Transverse colon (tissue), 4 donors: ENCODE measurements around the gene FLVCR1. TPM values are rescaled to one million over a fixed set of nuclear protein-coding genes. Genes with fewer than 3 reads are reported as not detected.
"Not testable (repeated sequence)": the region's sequence is repeated elsewhere in the genome, so short reads cannot be mapped to it uniquely, and the experiment has no call there.

Experiments used
- DNase-seq: peaks from one replicate; pipeline ENCODE4 v3.0.0-alpha.2; 2019
- H3K27ac ChIP-seq, 4 donors: fragments of 200-600 bp; sonication (generic); 2 replicates each; pipeline ENCODE4 v1.5.1; 2016 to 2018; ENCODE audit warnings: inconsistent platforms in 4 of 4
- H3K27me3 ChIP-seq: fragments of 200-600 bp; sonication (generic); 2 replicates; pipeline ENCODE4 v1.5.1; 2017; ENCODE audit warnings: inconsistent platforms
- H3K36me3 ChIP-seq, 4 donors: fragments of 200-600 bp; sonication (generic); 2 replicates each; pipeline ENCODE4 v1.5.1; 2017 to 2019; ENCODE audit warnings: inconsistent platforms in 4 of 4
- H3K4me1 ChIP-seq, 4 donors: fragments of 200-600 bp; sonication (generic); 2 replicates each; pipeline ENCODE4 v1.5.1; 2017 to 2020; ENCODE audit warnings: inconsistent platforms in 4 of 4
- H3K4me3 ChIP-seq, 4 donors: fragments of 200-600 bp; sonication (generic); 1 replicate in 1 of 4; 2 replicates in 3 of 4; pipeline versions ENCODE4 v1.5.1 to v1.6.1; 2017 to 2019; ENCODE audit warnings: inconsistent platforms in 4 of 4
- H3K9me3 ChIP-seq, 2 donors: fragments of 200-600 bp; sonication (generic); 2 replicates each; pipeline ENCODE4 v1.5.1; 2017 to 2019; ENCODE audit warnings: inconsistent platforms in 2 of 2
- EP300 ChIP-seq: sonication (generic); formaldehyde crosslinking; IDR thresholded peaks from one replicate; pipeline ENCODE4 v1.6.1; 2017; ENCODE audit warnings: antibody characterized with exemption, low read depth
- POLR2A ChIP-seq: fragments of 450-650 bp; IDR thresholded peaks from one replicate; pipeline ENCODE4 v1.6.1; 2016; ENCODE audit warnings: antibody characterized with exemption, mild to moderate bottlenecking, moderate library complexity
- POLR2AphosphoS5 ChIP-seq, 3 donors: sonication (generic); formaldehyde crosslinking; IDR thresholded peaks; one replicate each; pipeline ENCODE4 v1.6.1; 2016; ENCODE audit warnings: antibody characterized with exemption in 3 of 3
- WGBS, 2 donors: methylation state at CpG; one replicate each; pipeline ENCODE4 v1.1.5; 2018; ENCODE audit warnings: low coverage in 1 of 2; 5-methylcytosine and 5-hydroxymethylcytosine counted together
- in situ Hi-C, 4 donors: fragments of 200-750 bp; cut with MboI; loops; one replicate each; pipeline versions ENCODE4 v1.15.0 to v1.15.1; 2017; ENCODE audit warnings: low sequenced_read_pairs in 3 of 4, low pct_ligation_motif_present in 1 of 4, low pct_unique_long_range_greater_than_20kb in 1 of 4
- intact Hi-C: fragments of 100-400 bp; cut with DNase I; formaldehyde crosslinking; loops from one replicate; pipeline ENCODE4 v1.15.1; 2023; ENCODE audit warnings: low total_unique reads
- total RNA-seq, 4 donors: library from RNA; depleted of rRNA; stranded (reverse); fragments of >200 nt; gene quantifications; one replicate each; pipeline ENCODE4 v1.1.0, GENCODE V29; 2016
- TF ChIP-seq, protein P1 (sequence below), 5 experiments: fragments of 200-600 bp in 3 of 5; fragments of 450-650 bp in 2 of 5; sonication (generic) in 3 of 5; IDR thresholded peaks; 1 replicate in 2 of 5; 2 replicates in 3 of 5; pipeline ENCODE4 v1.5.1; 2016 to 2017; ENCODE audit warnings: antibody characterized with exemption in 5 of 5, inconsistent platforms in 3 of 5, mild to moderate bottlenecking in 2 of 5, moderate library complexity in 1 of 5

FLVCR1 gene
- total RNA-seq, 4 donors from 2014 or later, result 13.2 to 21.3 (median 17.3) TPM

- WGBS, 2 donors, result 64 to 87% methylated on average over 1 to 3 of the region's 3 CpGs
- no peaks in the 10 kb centered on the region for H3K27me3 ChIP-seq
- no peaks in the 10 kb centered on the region for H3K36me3 ChIP-seq
- H3K27ac ChIP-seq, result no peak overlapping the region
- no peak for TF ChIP-seq POLR2AphosphoS5 (IDR thresholded peaks at IDR 0.05)
- TF ChIP-seq, protein P1, sequence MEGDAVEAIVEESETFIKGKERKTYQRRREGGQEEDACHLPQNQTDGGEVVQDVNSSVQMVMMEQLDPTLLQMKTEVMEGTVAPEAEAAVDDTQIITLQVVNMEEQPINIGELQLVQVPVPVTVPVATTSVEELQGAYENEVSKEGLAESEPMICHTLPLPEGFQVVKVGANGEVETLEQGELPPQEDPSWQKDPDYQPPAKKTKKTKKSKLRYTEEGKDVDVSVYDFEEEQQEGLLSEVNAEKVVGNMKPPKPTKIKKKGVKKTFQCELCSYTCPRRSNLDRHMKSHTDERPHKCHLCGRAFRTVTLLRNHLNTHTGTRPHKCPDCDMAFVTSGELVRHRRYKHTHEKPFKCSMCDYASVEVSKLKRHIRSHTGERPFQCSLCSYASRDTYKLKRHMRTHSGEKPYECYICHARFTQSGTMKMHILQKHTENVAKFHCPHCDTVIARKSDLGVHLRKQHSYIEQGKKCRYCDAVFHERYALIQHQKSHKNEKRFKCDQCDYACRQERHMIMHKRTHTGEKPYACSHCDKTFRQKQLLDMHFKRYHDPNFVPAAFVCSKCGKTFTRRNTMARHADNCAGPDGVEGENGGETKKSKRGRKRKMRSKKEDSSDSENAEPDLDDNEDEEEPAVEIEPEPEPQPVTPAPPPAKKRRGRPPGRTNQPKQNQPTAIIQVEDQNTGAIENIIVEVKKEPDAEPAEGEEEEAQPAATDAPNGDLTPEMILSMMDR (IDR thresholded peaks at IDR 0.05), result no peak
- no peak for TF ChIP-seq EP300
- TF ChIP-seq POLR2A, result no peak
- H3K9me3 ChIP-seq, result no peaks in the 10 kb centered on the region
- intact Hi-C loops (no loop called here), in situ Hi-C loops (no loop called here)
- H3K4me3 ChIP-seq, result no peak overlapping the region
- DNase-seq, result no peak
- H3K4me1 ChIP-seq, result no peaks in the 10 kb centered on the region
These were observed 50.9 kb downstream of the FLVCR1 start for GRCh38 chr1:212908971-212909370.

DNA sequence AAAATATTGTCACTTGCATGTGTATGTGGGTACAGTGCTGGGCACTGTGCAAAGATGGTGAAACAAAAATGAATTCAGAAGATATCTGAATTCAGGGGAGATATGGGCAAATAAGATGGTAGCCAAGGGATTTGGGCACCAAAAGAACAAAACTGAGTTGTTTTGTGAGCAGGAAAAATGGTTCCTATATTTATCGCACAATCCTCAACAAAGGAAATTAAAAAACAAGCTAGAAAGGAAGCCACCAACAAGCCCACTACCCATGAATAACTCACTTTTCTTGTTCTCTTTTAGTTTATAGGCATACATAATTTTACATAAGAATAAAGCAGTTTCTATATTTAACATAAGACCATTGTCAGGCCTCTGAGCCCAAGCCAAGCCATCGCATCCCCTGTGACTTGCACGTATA is 51.6 kb downstream of the FLVCR1 start:
- H3K9me3 ChIP-seq, result no peaks in the 10 kb centered on the region
- TF ChIP-seq, protein P1 (IDR thresholded peaks at IDR 0.05), result no peak
- TF ChIP-seq EP300, result no peak
- TF ChIP-seq POLR2A, result no peak
- TF ChIP-seq POLR2AphosphoS5 (IDR thresholded peaks at IDR 0.05), result no peak
- DNase-seq, result no peak
- H3K27ac ChIP-seq, result no peak overlapping the region
- no peaks in the 10 kb centered on the region for H3K4me1 ChIP-seq
- intact Hi-C loops (no loop called here), in situ Hi-C loops (no loop called here)
- WGBS, 2 donors, result 94 to 95% methylated on average over 2 to 3 of the region's 3 CpGs
- no peak overlapping the region for H3K4me3 ChIP-seq
- H3K36me3 ChIP-seq, result no peaks in the 10 kb centered on the region
- H3K27me3 ChIP-seq, result no peaks in the 10 kb centered on the region

DNA sequence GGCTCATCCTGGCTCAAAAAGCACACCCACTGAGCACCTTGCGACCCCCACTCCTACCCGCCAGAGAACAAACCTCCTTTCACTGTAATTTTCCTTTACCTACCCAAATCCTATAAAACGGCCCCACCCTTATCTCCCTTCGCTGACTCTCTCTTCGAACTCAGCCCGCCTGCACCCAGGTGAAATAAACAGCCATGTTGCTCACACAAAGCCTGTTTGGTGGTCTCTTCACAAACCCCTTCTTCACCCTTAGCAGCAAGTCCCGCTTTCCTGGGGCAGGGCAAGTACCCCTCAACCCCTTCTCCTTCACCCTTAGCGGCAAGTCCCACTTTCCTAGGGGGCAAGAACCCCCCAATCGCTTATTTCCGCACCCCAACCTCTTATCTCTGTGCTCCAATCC is 52.1 kb downstream of the FLVCR1 start:
- H3K27me3 ChIP-seq, H3K27ac ChIP-seq, intact Hi-C loops, H3K9me3 ChIP-seq, H3K4me3 ChIP-seq, DNase-seq, in situ Hi-C loops, H3K36me3 ChIP-seq, H3K4me1 ChIP-seq: not testable (repeated sequence)
- WGBS, 2 donors, result 86% methylated on average over 8 of the region's 10 CpGs; no CpG with 5 or more reads in 1 of the 2 donors

GRCh38 chr1:212913638-212914037 is 55.6 kb downstream of the FLVCR1 start:
- DNase-seq, intact Hi-C loops, in situ Hi-C loops: not testable (repeated sequence)

DNA sequence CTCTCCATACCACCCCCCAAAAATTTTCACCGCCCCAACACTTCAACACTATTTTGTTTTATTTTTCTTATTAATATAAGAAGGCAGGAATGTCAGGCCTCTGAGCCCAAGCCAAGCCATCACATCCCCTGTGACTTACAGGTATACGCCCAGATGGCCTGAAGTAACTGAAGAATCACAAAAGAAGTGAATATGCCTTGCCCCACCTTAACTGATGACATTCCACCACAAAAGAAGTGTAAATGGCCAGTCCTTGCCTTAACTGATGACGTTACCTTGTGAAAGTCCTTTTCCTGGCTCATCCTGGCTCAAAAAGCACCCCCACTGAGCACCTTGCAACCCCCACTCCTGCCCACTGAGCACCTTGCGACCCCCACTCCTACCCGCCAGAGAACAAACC is 56.0 kb downstream of the FLVCR1 start:
- DNase-seq, H3K27me3 ChIP-seq, intact Hi-C loops, H3K9me3 ChIP-seq, H3K36me3 ChIP-seq, H3K4me3 ChIP-seq, H3K4me1 ChIP-seq, H3K27ac ChIP-seq, in situ Hi-C loops: not testable (repeated sequence)
- WGBS, 2 donors, result 85% methylated on average over 4 of the region's 5 CpGs; no CpG with 5 or more reads in 1 of the 2 donors

More at GRCh38 chr1:212913638-212914037, 55.6 kb downstream of the FLVCR1 start:
- 85% methylated on average over 3 of the region's 3 CpGs; no CpG with 5 or more reads in 1 of the 2 donors for WGBS, 2 donors
- H3K9me3 ChIP-seq, H3K4me3 ChIP-seq, H3K27ac ChIP-seq, H3K4me1 ChIP-seq, H3K36me3 ChIP-seq, H3K27me3 ChIP-seq: not testable (repeated sequence)

DNA sequence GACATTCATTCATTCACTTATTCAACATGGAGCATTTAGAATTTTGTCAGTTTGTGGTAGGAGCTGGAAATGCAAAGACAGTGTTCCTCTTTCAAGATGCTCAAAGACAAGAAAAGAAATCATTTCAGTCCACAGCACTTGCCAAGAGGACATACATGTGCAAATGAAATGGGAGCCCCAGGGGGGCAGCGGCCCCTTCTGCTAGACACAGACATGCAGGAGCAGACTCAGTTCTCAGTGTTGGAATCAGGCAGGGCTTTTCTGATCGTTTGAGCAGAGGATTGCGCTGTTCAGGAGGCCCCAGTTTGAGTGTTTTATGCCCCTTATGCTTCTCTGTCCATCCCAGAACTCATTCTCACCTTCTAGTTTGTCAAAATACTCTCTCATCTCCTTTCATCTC is 56.7 kb downstream of the FLVCR1 start:
- intact Hi-C loops (no loop called here), in situ Hi-C loops (no loop called here)
- no peak overlapping the region for H3K27ac ChIP-seq
- H3K27me3 ChIP-seq, result no peaks in the 10 kb centered on the region
- DNase-seq, result no peak
- 39 to 68% methylated on average over 2 to 3 of the region's 3 CpGs for WGBS, 2 donors
- H3K9me3 ChIP-seq, result no peaks in the 10 kb centered on the region
- peaks cover 0 to 9% (median 0%) of the 10 kb centered on the region in 4 donors for H3K4me1 ChIP-seq
- no peak for TF ChIP-seq EP300
- TF ChIP-seq POLR2AphosphoS5 (IDR thresholded peaks at IDR 0.05), result no peak
- TF ChIP-seq, protein P1 (IDR thresholded peaks at IDR 0.05), result no peak
- TF ChIP-seq POLR2A, result no peak
- H3K36me3 ChIP-seq, result no peaks in the 10 kb centered on the region
- no peak overlapping the region for H3K4me3 ChIP-seq
